Measurements from ENCODE around the gene CPLANE2.

- TF ChIP-seq, protein P1, sequence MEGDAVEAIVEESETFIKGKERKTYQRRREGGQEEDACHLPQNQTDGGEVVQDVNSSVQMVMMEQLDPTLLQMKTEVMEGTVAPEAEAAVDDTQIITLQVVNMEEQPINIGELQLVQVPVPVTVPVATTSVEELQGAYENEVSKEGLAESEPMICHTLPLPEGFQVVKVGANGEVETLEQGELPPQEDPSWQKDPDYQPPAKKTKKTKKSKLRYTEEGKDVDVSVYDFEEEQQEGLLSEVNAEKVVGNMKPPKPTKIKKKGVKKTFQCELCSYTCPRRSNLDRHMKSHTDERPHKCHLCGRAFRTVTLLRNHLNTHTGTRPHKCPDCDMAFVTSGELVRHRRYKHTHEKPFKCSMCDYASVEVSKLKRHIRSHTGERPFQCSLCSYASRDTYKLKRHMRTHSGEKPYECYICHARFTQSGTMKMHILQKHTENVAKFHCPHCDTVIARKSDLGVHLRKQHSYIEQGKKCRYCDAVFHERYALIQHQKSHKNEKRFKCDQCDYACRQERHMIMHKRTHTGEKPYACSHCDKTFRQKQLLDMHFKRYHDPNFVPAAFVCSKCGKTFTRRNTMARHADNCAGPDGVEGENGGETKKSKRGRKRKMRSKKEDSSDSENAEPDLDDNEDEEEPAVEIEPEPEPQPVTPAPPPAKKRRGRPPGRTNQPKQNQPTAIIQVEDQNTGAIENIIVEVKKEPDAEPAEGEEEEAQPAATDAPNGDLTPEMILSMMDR (conservative IDR thresholded peaks at IDR 0.05; ENCODE audit: low read depth, low read length): no peak
- no peak for TF ChIP-seq EZH2 (IDR thresholded peaks at IDR 0.05; ENCODE audit: borderline replicate concordance, low read depth, low read length, poor library complexity, severe bottlenecking)
These were observed 12.7 kb upstream of the CPLANE2 start for GRCh38 chr1:16249596-16250241.

Measured in A673 (cell line).